NCI-H1092 (cell line): ENCODE data around the gene GCC2.
"Not testable (repeated sequence)": the region's sequence is repeated elsewhere in the genome, so short reads cannot be mapped to it uniquely, and the experiment has no call there.

Experiments used
- DNase-seq: peaks from one replicate; lab custom pipeline; 2025; lab: John Stamatoyannopoulos, UW

GCC2 gene

DNA sequence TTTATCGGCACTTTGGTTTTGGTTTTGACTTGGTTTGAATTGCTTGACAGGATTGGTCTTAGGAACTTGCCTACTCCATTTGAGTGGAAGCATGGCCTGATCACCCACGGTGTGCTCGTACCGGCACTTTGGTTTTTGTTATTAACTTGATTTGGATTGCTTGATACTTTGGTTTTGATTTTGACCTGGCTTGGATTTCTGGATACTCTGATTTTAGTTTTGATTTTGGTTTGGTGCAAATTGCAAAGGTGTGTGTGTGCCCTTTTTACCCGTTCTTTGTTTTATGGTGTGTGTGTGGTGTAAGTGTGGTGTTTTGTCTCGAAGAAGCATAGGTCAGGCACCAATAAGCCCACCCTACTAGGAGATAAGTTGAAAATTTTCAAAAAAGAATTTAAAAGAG, 75.7 kb downstream of the GCC2 start:
- DNase-seq = not testable (repeated sequence)

GRCh38 chr2:108525258-108525657, 76.3 kb downstream of the GCC2 start:
- not testable (repeated sequence) for DNase-seq

DNA sequence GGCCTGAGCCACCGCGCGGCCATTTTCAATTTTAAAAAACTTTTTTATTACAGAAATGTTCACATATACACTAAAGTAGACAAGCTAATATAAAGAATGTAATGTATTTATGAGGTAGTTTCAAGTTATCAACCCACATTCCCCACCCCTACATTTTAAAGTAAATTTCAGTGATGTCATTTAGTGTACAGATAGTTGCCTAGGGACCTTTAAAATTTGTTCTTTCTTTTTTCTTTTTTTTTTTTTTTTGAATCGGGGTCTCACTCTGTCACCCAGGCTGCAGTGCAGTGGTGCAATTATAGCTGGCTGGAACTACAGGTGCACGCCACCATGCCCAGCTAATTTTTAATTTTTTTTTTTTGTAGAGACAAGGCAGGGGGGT, 82.7 kb downstream of the GCC2 start:
- DNase-seq = no peak

GRCh38 chr2:108533832-108534583, 85.0 kb downstream of the GCC2 start, which contains the start of gene LIMS1:
TSS of gene LIMS1 (plus strand) at chr2:108534470. CDS start at chr2:108534563, 93 bp downstream.
- peak; percentile 52 for DNase-seq

DNA sequence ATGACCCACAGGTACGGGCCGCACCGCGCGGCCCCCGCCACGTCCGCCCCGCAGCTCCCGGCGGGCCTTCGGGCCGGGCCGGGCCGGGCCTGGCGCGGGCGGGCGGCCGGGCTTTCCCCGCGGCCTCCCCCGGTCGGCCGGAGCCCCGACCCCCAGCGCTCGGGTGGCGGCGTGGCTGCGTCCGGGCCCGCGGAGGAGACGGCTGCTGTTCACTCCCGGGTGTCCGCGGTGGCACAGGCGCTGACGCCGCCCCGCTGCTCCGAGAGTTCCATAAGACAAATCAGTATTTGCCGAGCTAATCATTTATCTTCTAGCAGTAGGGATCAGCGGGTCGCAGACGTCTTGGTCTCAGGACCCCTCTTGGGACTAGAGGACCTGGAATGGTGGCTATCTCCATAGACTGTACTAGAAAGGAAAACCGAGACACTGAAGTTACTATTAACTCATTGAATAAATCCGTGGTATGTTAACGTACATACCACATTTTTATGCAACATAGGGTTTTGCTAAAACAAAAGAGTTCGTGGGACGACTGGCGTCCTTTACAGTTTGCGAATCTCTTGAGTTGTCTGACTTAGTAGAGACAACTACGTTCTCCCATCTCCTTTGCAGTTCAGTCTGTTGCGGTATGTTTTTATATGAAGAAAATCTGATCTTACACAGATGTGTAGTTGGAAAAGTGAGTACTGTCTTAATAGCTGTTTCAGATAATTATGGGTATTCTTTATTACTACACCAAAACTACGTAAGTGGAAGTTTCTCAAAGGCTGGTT, 85.8 kb downstream of the GCC2 start:
- DNase-seq = no peak

DNA sequence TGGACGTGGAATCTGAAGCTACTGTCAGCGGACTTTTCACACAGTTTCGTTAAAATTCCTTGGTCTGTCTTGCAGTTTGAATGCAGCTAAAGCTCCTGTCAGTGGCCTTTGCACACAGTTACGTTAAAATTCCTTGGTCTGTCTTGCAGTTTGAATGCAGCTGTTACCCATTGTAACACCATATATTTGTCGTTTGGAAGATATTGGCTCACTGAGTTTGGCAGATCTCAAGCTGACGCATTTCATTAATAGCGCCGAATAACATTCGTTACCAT, 86.3 kb downstream of the GCC2 start:
- no peak for DNase-seq

GRCh38 chr2:108536133-108536780, 87.3 kb downstream of the GCC2 start:
- no peak for DNase-seq

DNA sequence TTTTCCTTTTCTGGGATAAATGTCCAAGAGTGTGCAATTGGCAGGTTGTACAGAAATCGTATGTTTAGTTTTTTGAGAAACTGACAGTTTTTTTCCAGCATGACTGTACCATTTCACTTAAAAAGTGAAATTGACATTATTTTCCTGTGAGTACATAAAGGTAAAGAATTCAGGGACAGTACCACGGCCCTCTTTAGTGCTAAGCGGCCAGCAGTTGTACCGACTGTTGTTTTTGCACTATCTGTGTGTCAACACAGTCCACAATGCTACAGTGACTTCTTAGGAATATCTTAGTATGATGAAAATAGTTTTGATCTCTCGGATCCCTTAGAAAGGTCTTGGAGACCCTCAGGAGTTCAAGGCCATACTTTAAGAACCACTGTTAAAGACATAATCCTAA, 87.9 kb downstream of the GCC2 start:
- no peak for DNase-seq

- DNase-seq = no peak
Observed at GRCh38 chr2:108538000-108538625, 89.1 kb downstream of the GCC2 start.

- DNase-seq = no peak
Observed at GRCh38 chr2:108541451-108541850, 92.4 kb downstream of the GCC2 start.

DNA sequence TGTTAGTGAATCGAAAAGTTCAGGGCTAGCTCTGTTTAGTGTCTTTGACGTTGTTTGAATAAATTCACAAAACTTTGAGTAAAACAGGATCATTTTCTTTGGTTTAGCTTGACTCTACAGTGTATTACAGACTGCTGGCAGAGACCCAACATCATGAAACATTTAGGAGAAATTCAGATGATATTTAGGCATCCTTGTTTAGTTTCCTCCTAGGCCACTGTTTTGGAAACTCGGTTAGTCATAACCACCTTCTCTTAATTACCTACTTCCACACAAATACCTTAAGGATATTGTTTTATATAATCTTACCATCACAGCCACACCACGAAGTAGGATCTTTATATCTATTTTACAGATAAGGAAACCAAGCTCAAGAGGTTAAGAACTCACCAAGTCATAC, 93.1 kb downstream of the GCC2 start:
- DNase-seq = no peak

GRCh38 chr2:108547606-108548005, 98.6 kb downstream of the GCC2 start:
- no peak for DNase-seq

- no peak for DNase-seq
Observed at GRCh38 chr2:108548208-108549003, 99.4 kb downstream of the GCC2 start.

- DNase-seq = no peak
Observed at GRCh38 chr2:108552566-108552965, 103.6 kb downstream of the GCC2 start.

GRCh38 chr2:108553209-108553919, 104.4 kb downstream of the GCC2 start:
- DNase-seq = no peak

DNA sequence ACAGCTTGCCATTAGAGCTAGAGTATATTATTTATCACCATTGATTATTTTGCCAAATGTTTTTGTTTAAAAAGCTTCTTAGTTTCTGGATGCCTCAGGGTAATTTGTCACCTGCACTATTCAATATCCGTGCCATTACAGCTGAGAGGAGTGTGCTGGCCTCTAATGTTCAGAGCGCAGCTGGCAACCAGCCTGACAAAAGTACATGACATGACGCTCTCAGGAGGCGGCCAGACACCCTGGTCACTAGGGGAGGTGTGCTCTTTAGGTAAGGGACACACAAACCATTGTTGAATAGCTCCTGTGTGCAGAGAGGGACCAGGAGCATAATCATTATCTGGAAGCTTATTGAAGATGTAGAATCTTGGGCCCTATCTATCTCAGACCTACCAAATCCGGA, 105.5 kb downstream of the GCC2 start:
- no peak for DNase-seq

- no peak for DNase-seq
Observed at GRCh38 chr2:108555572-108555971, 106.6 kb downstream of the GCC2 start.

DNA sequence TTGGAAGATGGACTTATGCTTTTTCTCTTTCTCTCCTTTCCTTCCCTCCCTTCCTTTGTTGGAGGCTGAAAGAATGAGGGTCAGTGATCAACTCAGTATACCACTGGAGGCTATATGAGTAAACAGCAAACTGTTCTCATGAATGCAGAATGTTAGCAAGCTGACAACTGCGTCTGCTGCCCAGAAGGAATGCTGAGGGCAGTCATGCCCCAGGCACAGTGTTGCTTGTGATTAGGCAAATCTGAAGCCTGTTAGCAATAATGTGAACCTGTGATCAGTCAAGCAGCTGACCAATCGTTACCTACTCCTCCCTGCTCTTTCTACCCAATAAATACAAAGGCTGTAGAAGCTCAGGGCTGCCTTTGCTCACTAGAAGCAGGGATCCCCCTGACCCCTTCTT, 107.6 kb downstream of the GCC2 start:
- not testable (repeated sequence) for DNase-seq
